ENCODE data around the gene VAPA. TPM values are rescaled to one million over a fixed set of nuclear protein-coding genes. Genes with fewer than 3 reads are reported as not detected.

The VAPA gene
- total RNA-seq, 2 experiments from 2014 or later: 139 to 176 TPM

DNA sequence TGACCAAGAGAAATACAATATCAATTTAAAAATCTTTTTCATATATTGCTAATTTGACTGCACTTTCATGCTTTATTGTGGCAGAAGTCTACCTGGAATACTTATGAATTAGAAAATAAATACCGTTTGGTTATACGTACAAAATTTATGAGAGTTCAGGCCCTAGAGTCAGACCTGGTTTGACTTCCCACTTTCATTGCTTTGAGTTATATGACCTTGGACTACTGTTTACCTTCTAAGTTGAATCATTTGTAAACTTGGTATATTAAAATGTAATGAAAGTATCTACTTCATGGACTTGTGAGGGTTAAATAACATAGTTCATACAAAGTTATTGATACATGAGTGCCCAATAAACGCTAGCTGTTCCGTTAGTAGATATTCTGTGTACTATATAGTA is 12.0 kb downstream of the VAPA start:
- H3K36me3 ChIP-seq (ENCODE audit: insufficient read depth, low read length): peaks cover 3% of the 10 kb centered on the region; the same call in 1 of the 2 replicates
- no peak overlapping the region for H3K27ac ChIP-seq (ENCODE audit: low read depth, low read length, poor library complexity, severe bottlenecking)
- H3K4me3 ChIP-seq (ENCODE audit: low read depth, low read length, poor library complexity, severe bottlenecking): no peak overlapping the region
- 0 out of 2 replicates have a peak overlapping the region, but pooled peaks have one; percentile 51 for H3K4me2 ChIP-seq (ENCODE audit: low read length)
- H2AFZ ChIP-seq (ENCODE audit: low read length): no peak overlapping the region
- DNase-seq (ENCODE audit: low spot score): no peak
- ChIA-PET POLR2A (interaction anchor here (0.6 to 2.4 kb wide), 2 partner anchors 12 to 718 kb away, joined by 6 to 11 read pairs; partner anchors contain the start of gene VAPA), CTCF (ENCODE audit: unreplicated experiment) (no interaction called here)
- intact Hi-C loops (cut with micrococcal nuclease; ENCODE audit: unreplicated experiment): no loop called here
- H3K4me1 ChIP-seq (ENCODE audit: insufficient read depth, low read length, poor library complexity, severe bottlenecking): peaks cover 63% of the 10 kb centered on the region
- H3K79me2 ChIP-seq (ENCODE audit: insufficient read depth, low read depth, low read length): peaks cover 100% of the 10 kb centered on the region
- no peak for TF ChIP-seq EZH2phosphoT487 (IDR thresholded peaks at IDR 0.05; ENCODE audit: borderline replicate concordance, low read depth, low read length)
- no peak for TF ChIP-seq CTCF (conservative IDR thresholded peaks at IDR 0.05; ENCODE audit: low read length)
- H4K20me1 ChIP-seq (ENCODE audit: insufficient read depth, low read length): peaks cover 81% of the 10 kb centered on the region
- H3K9me3 ChIP-seq (ENCODE audit: low read length): no peaks in the 10 kb centered on the region
- H3K9me2 ChIP-seq (ENCODE audit: insufficient read depth, low read length): no peaks in the 10 kb centered on the region
- BruUV-seq (replicated peaks): no TSS peak

- Histone ChIP-seq H3K9me2 (ENCODE audit: insufficient read depth, low read length) (no peaks in the 10 kb centered on the region), H3K9me3 (ENCODE audit: low read length) (no peaks in the 10 kb centered on the region), H3K4me3 (ENCODE audit: low read depth, low read length, poor library complexity, severe bottlenecking) (no peak overlapping the region), H3K4me2 (ENCODE audit: low read length) (peak overlapping the region; percentile 51), H3K79me2 (ENCODE audit: insufficient read depth, low read depth, low read length) (peaks cover 100% of the 10 kb centered on the region), H3K36me3 (ENCODE audit: insufficient read depth, low read length) (peaks cover 6% of the 10 kb centered on the region), H3K27ac (ENCODE audit: low read depth, low read length, poor library complexity, severe bottlenecking) (no peak overlapping the region), H2AFZ (ENCODE audit: low read length) (no peak overlapping the region), H3K4me1 (ENCODE audit: insufficient read depth, low read length, poor library complexity, severe bottlenecking) (peaks cover 58% of the 10 kb centered on the region), H4K20me1 (ENCODE audit: insufficient read depth, low read length) (peaks cover 79% of the 10 kb centered on the region)
- CTCF ChIA-PET (ENCODE audit: unreplicated experiment): no interaction called here
- no peak for DNase-seq (ENCODE audit: low spot score)
- POLR2A ChIA-PET: interaction anchor here (0.6 to 2.4 kb wide), 6 partner anchors 13 to 719 kb away, joined by 3 to 11 read pairs (median 4); partner anchors contain the start of gene VAPA
- no peak for TF ChIP-seq EZH2phosphoT487 (IDR thresholded peaks at IDR 0.05; ENCODE audit: borderline replicate concordance, low read depth, low read length)
- no peak for TF ChIP-seq CTCF (conservative IDR thresholded peaks at IDR 0.05; ENCODE audit: low read length)
- intact Hi-C loops (cut with micrococcal nuclease; ENCODE audit: unreplicated experiment): no loop called here
- no TSS peak for BruUV-seq (replicated peaks)
These were observed 12.5 kb downstream of the VAPA start for GRCh38 chr18:9926223-9926894.

- intact Hi-C loops (cut with micrococcal nuclease; ENCODE audit: unreplicated experiment): no loop called here
- peaks cover 100% of the 10 kb centered on the region for H3K79me2 ChIP-seq (ENCODE audit: insufficient read depth, low read depth, low read length)
- H3K4me2 ChIP-seq (ENCODE audit: low read length): peak overlapping the region; percentile 51
- peaks cover 76% of the 10 kb centered on the region for H4K20me1 ChIP-seq (ENCODE audit: insufficient read depth, low read length)
- no peak for DNase-seq (ENCODE audit: low spot score)
- ChIA-PET POLR2A (interaction anchor here (0.8 to 2.4 kb wide), 5 partner anchors 12 to 31 kb away, joined by 3 to 11 read pairs (median 3); partner anchors contain the start of gene VAPA), CTCF (ENCODE audit: unreplicated experiment) (no interaction called here)
- H3K9me2 ChIP-seq (ENCODE audit: insufficient read depth, low read length): no peaks in the 10 kb centered on the region
- peaks cover 53% of the 10 kb centered on the region for H3K4me1 ChIP-seq (ENCODE audit: insufficient read depth, low read length, poor library complexity, severe bottlenecking)
- no peak overlapping the region for H2AFZ ChIP-seq (ENCODE audit: low read length)
- peaks cover 11% of the 10 kb centered on the region for H3K36me3 ChIP-seq (ENCODE audit: insufficient read depth, low read length)
- peak overlapping the region; percentile 12 for H3K4me3 ChIP-seq (ENCODE audit: low read depth, low read length, poor library complexity, severe bottlenecking)
- no TSS peak for BruUV-seq (replicated peaks)
- H3K27ac ChIP-seq (ENCODE audit: low read depth, low read length, poor library complexity, severe bottlenecking): no peak overlapping the region
- TF ChIP-seq CTCF (conservative IDR thresholded peaks at IDR 0.05; ENCODE audit: low read length) (no peak), EZH2phosphoT487 (IDR thresholded peaks at IDR 0.05; ENCODE audit: borderline replicate concordance, low read depth, low read length) (no peak)
- no peaks in the 10 kb centered on the region for H3K9me3 ChIP-seq (ENCODE audit: low read length)
These were observed 13.2 kb downstream of the VAPA start for GRCh38 chr18:9926977-9927376.
